ENCODE results near the gene DNA2.

DNA2 gene

GRCh38 chr10:68440898-68441297 is 30.9 kb downstream of the DNA2 start:
- DNase-seq, result no peak

GRCh38 chr10:68435803-68436202 is 36.0 kb downstream of the DNA2 start:
- no peak for DNase-seq

- no peak for DNase-seq
Measured at GRCh38 chr10:68434657-68435056, 37.1 kb downstream of the DNA2 start.

GRCh38 chr10:68428396-68429104 is 43.2 kb downstream of the DNA2 start:
- no peak for DNase-seq

- no peak for DNase-seq
Measured at GRCh38 chr10:68424454-68425014, 47.2 kb downstream of the DNA2 start.

GRCh38 chr10:68423522-68423921 is 48.3 kb downstream of the DNA2 start:
- DNase-seq, result no peak

GRCh38 chr10:68419376-68419775 is 52.4 kb downstream of the DNA2 start:
- no peak for DNase-seq

- no peak for DNase-seq
Measured at GRCh38 chr10:68408898-68409518, 62.8 kb downstream of the DNA2 start.

GRCh38 chr10:68406815-68407548 is 64.8 kb downstream of the DNA2 start, which contains the start of gene RUFY2:
Gene RUFY2, minus strand, starts transcription at chr10:68407277. Its CDS starts 88 bp downstream, at chr10:68407189.
- peak; percentile 71 for DNase-seq

- peak; percentile 60 for DNase-seq
Measured at GRCh38 chr10:68406111-68406814, 65.5 kb downstream of the DNA2 start.

- no peak for DNase-seq
Measured at GRCh38 chr10:68403701-68404100, 68.1 kb downstream of the DNA2 start.

GRCh38 chr10:68402276-68402675 is 69.5 kb downstream of the DNA2 start:
- no peak for DNase-seq

GRCh38 chr10:68397005-68397404 is 74.8 kb downstream of the DNA2 start:
- DNase-seq, result no peak

- DNase-seq, result no peak
Measured at GRCh38 chr10:68385740-68386139, 86.0 kb downstream of the DNA2 start.

- DNase-seq, result no peak
Measured at GRCh38 chr10:68371604-68372003, 100.2 kb downstream of the DNA2 start.

GRCh38 chr10:68367121-68367520 is 104.7 kb downstream of the DNA2 start:
- no peak for DNase-seq

GRCh38 chr10:68366600-68366999 is 105.2 kb downstream of the DNA2 start:
- DNase-seq, result no peak

- no peak for DNase-seq
Measured at GRCh38 chr10:68365611-68366010, 106.2 kb downstream of the DNA2 start.

- DNase-seq, result no peak
Measured at GRCh38 chr10:68364101-68364886, 107.5 kb downstream of the DNA2 start.
